Liver (tissue), 9 donors: ENCODE data around the gene RXFP3. TPM values are rescaled to one million over a fixed set of nuclear protein-coding genes. Genes with fewer than 3 reads are reported as not detected.

Source experiments
- DNase-seq: peaks from one replicate; pipeline ENCODE4 v3.0.0-alpha.2; 2017; ENCODE audit warnings: low spot score
- H3K27ac ChIP-seq, 2 donors: one replicate each; pipeline ENCODE4 v1.7.0; 2013; ENCODE audit warnings: inconsistent platforms in 2 of 2, low read length in 2 of 2, control low read depth in 1 of 2, low read depth in 1 of 2, mild to moderate bottlenecking in 1 of 2
- H3K27me3 ChIP-seq, 4 donors: one replicate each; pipeline versions ENCODE4 v1.6.1 to v1.7.0; 2013; ENCODE audit warnings: low read length in 3 of 4, inconsistent platforms in 1 of 4, mild to moderate bottlenecking in 1 of 4, moderate library complexity in 1 of 4; ENCODE audit not compliant: control insufficient read depth in 4 of 4, insufficient read depth in 4 of 4
- H3K36me3 ChIP-seq, 4 donors: one replicate each; pipeline versions ENCODE4 v1.6.1 to v1.7.0; 2013; ENCODE audit warnings: low read length in 3 of 4, mild to moderate bottlenecking in 3 of 4, low read depth in 1 of 4, moderate library complexity in 1 of 4; ENCODE audit not compliant: control insufficient read depth in 4 of 4, insufficient read depth in 3 of 4
- H3K4me1 ChIP-seq, 4 donors: one replicate each; pipeline versions ENCODE4 v1.6.1 to v1.7.0; 2013; ENCODE audit warnings: low read length in 3 of 4, mild to moderate bottlenecking in 3 of 4, moderate library complexity in 1 of 4; ENCODE audit not compliant: control insufficient read depth in 4 of 4, insufficient read depth in 4 of 4
- H3K4me3 ChIP-seq, 3 donors: one replicate each; pipeline versions ENCODE4 v1.6.1 to v1.7.0; 2013; ENCODE audit warnings: low read length in 3 of 3, control low read depth in 1 of 3, low read depth in 1 of 3, mild to moderate bottlenecking in 1 of 3
- H3K9ac ChIP-seq, 2 donors: one replicate each; pipeline ENCODE4 v1.7.0; 2013; ENCODE audit warnings: low read length in 2 of 2, mild to moderate bottlenecking in 2 of 2, moderate library complexity in 2 of 2, control low read depth in 1 of 2, low read depth in 1 of 2
- H3K9me3 ChIP-seq, 4 donors: one replicate each; pipeline versions ENCODE4 v1.6.1 to v1.7.0; 2013; ENCODE audit warnings: low read length in 3 of 4; ENCODE audit not compliant: control insufficient read depth in 4 of 4
- CTCF ChIP-seq: fragments of 150-350 bp; IDR thresholded peaks from 2 replicates; pipeline ENCODE4 v1.5.1; 2017; ENCODE audit warnings: improper control_type of control experiment, low read depth, low read length; ENCODE audit not compliant: missing input control
- EGR1 ChIP-seq, 2 donors: IDR thresholded peaks; 2 replicates each; pipeline ENCODE4 v1.6.1; 2016 to 2018; ENCODE audit warnings: antibody characterized with exemption in 2 of 2, low read depth in 2 of 2
- FOXA1 ChIP-seq: IDR thresholded peaks from 2 replicates; pipeline ENCODE4 v1.6.1; 2016; ENCODE audit warnings: antibody characterized with exemption
- FOXA2 ChIP-seq: IDR thresholded peaks from 2 replicates; pipeline ENCODE4 v1.6.1; 2016; ENCODE audit warnings: antibody characterized with exemption
- GABPA ChIP-seq, 2 donors: IDR thresholded peaks in 1 of 2; conservative IDR thresholded peaks in 1 of 2; 2 replicates each; pipeline ENCODE4 v1.6.1; 2016; ENCODE audit warnings: antibody characterized with exemption in 2 of 2, mild to moderate bottlenecking in 1 of 2, moderate library complexity in 1 of 2
- HNF4A ChIP-seq, 2 donors: conservative IDR thresholded peaks; 2 replicates each; pipeline ENCODE4 v1.6.1; 2016; ENCODE audit warnings: antibody characterized with exemption in 2 of 2, mild to moderate bottlenecking in 2 of 2
- HNF4G ChIP-seq: IDR thresholded peaks from 2 replicates; pipeline ENCODE4 v1.6.1; 2016; ENCODE audit warnings: antibody characterized with exemption
- JUND ChIP-seq, 2 donors: IDR thresholded peaks; 2 replicates each; pipeline ENCODE4 v1.6.1; 2016; ENCODE audit warnings: antibody characterized with exemption in 2 of 2
- MAX ChIP-seq: IDR thresholded peaks from 2 replicates; pipeline ENCODE4 v1.6.1; 2016; ENCODE audit warnings: antibody characterized with exemption
- NR2F2 ChIP-seq: IDR thresholded peaks from 2 replicates; pipeline ENCODE4 v1.6.1; 2016; ENCODE audit warnings: antibody characterized with exemption
- RAD21 ChIP-seq, 2 donors: IDR thresholded peaks; 2 replicates each; pipeline ENCODE4 v1.6.1; 2016; ENCODE audit warnings: antibody characterized with exemption in 2 of 2, mild to moderate bottlenecking in 2 of 2
- RXRA ChIP-seq, 2 donors: IDR thresholded peaks; 2 replicates each; pipeline ENCODE4 v1.6.1; 2017 to 2018; ENCODE audit warnings: antibody characterized with exemption in 2 of 2, mild to moderate bottlenecking in 1 of 2
- SP1 ChIP-seq: IDR thresholded peaks from 2 replicates; pipeline ENCODE4 v1.6.1; 2018; ENCODE audit warnings: antibody characterized with exemption, mild to moderate bottlenecking
- YY1 ChIP-seq: IDR thresholded peaks from 2 replicates; pipeline ENCODE4 v1.6.1; 2016; ENCODE audit warnings: antibody characterized with exemption, mild to moderate bottlenecking
- WGBS: extraction: QIAGEN DNeasy Blood & Tissue Kit; methylation state at CpG from one replicate; pipeline ENCODE4 v1.1.7; 2013; 5-methylcytosine and 5-hydroxymethylcytosine counted together
- polyA plus RNA-seq, 2 donors: library from polyadenylated mRNA; stranded (reverse) in 1 of 2; unstranded in 1 of 2; fragments of 200-250 nt in 1 of 2; fragments of >200 nt in 1 of 2; fragmentation: Nextera tagmentation in 1 of 2; extraction: Ambion mirVana in 1 of 2; gene quantifications; one replicate each; pipeline versions ENCODE4 v1.2.1 to v1.2.3, GENCODE V29; 2013 to 2015
- total RNA-seq, 2 donors: library from RNA; depleted of rRNA; stranded (reverse); fragments of >200 nt; gene quantifications; one replicate each; pipeline ENCODE4 v1.2.3, GENCODE V29; 2014
- TF ChIP-seq, protein P1 (sequence below): IDR thresholded peaks from 2 replicates; pipeline ENCODE4 v1.6.1; 2016; ENCODE audit warnings: antibody characterized with exemption, mild to moderate bottlenecking
- TF ChIP-seq, protein P2 (sequence below): IDR thresholded peaks from 2 replicates; pipeline ENCODE4 v1.6.1; 2016; ENCODE audit warnings: antibody characterized with exemption
- TF ChIP-seq, protein P3 (sequence below): IDR thresholded peaks from 2 replicates; pipeline ENCODE4 v1.6.1; 2016; ENCODE audit warnings: antibody characterized with exemption
- donor health status: healthy.
- donor health status: healthy.
- donor health status: healthy.
- donor health status: healthy.
- donor health status: healthy.

The RXFP3 gene
- total and polyA plus RNA-seq, 4 donors, result not detected

DNA sequence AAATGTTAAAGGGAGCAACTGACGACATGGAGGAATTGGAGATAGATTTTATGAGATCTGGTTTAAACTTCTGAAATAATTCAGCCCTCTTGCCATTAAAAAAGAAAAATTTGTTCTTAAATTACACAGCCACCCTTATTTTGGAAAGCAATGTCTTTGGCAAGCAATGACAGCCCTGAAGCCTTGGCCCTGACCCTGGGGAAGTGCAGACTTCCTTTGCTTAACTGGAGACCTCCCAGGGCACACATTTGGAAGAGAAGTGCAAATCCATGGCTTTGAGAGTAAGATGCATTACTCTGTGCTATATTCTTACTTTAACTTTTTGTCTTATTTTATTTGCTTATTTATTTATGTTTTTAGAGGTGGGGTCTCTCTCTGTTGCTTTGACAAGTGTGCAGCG is 22.0 kb downstream of the RXFP3 start:
- no peak overlapping the region for H3K4me3 ChIP-seq
- no peak for DNase-seq
- no peak for TF ChIP-seq SP1
- no peak for TF ChIP-seq NR2F2
- no peak for TF ChIP-seq HNF4A (conservative IDR thresholded peaks at IDR 0.05)
- TF ChIP-seq, protein P1, sequence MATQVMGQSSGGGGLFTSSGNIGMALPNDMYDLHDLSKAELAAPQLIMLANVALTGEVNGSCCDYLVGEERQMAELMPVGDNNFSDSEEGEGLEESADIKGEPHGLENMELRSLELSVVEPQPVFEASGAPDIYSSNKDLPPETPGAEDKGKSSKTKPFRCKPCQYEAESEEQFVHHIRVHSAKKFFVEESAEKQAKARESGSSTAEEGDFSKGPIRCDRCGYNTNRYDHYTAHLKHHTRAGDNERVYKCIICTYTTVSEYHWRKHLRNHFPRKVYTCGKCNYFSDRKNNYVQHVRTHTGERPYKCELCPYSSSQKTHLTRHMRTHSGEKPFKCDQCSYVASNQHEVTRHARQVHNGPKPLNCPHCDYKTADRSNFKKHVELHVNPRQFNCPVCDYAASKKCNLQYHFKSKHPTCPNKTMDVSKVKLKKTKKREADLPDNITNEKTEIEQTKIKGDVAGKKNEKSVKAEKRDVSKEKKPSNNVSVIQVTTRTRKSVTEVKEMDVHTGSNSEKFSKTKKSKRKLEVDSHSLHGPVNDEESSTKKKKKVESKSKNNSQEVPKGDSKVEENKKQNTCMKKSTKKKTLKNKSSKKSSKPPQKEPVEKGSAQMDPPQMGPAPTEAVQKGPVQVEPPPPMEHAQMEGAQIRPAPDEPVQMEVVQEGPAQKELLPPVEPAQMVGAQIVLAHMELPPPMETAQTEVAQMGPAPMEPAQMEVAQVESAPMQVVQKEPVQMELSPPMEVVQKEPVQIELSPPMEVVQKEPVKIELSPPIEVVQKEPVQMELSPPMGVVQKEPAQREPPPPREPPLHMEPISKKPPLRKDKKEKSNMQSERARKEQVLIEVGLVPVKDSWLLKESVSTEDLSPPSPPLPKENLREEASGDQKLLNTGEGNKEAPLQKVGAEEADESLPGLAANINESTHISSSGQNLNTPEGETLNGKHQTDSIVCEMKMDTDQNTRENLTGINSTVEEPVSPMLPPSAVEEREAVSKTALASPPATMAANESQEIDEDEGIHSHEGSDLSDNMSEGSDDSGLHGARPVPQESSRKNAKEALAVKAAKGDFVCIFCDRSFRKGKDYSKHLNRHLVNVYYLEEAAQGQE, result no peak
- TF ChIP-seq, protein P2, sequence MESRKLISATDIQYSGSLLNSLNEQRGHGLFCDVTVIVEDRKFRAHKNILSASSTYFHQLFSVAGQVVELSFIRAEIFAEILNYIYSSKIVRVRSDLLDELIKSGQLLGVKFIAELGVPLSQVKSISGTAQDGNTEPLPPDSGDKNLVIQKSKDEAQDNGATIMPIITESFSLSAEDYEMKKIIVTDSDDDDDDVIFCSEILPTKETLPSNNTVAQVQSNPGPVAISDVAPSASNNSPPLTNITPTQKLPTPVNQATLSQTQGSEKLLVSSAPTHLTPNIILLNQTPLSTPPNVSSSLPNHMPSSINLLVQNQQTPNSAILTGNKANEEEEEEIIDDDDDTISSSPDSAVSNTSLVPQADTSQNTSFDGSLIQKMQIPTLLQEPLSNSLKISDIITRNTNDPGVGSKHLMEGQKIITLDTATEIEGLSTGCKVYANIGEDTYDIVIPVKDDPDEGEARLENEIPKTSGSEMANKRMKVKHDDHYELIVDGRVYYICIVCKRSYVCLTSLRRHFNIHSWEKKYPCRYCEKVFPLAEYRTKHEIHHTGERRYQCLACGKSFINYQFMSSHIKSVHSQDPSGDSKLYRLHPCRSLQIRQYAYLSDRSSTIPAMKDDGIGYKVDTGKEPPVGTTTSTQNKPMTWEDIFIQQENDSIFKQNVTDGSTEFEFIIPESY, result no peak
- no peak for TF ChIP-seq MAX
- TF ChIP-seq RAD21 (IDR thresholded peaks at IDR 0.05), result no peak
- no peak for TF ChIP-seq EGR1 (IDR thresholded peaks at IDR 0.05; ENCODE audit: low read depth in 2 of 2)
- no peak for TF ChIP-seq FOXA2
- no peak for TF ChIP-seq JUND (IDR thresholded peaks at IDR 0.05)
- TF ChIP-seq GABPA (IDR thresholded peaks at IDR 0.05 in 1 of 2, conservative IDR thresholded peaks at IDR 0.05 in 1 of 2), result no peak
- TF ChIP-seq, protein P3, sequence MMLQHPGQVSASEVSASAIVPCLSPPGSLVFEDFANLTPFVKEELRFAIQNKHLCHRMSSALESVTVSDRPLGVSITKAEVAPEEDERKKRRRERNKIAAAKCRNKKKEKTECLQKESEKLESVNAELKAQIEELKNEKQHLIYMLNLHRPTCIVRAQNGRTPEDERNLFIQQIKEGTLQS, result no peak
- TF ChIP-seq FOXA1, result no peak
- TF ChIP-seq HNF4G, result no peak
- no peak for TF ChIP-seq CTCF
- no peak for TF ChIP-seq YY1
- TF ChIP-seq RXRA (IDR thresholded peaks at IDR 0.05), result no peak

More for the DNA sequence above, 22.0 kb downstream of the RXFP3 start:
- no peaks in the 10 kb centered on the region for H3K36me3 ChIP-seq
- peaks cover 0 to 4% (median under 1%) of the 10 kb centered on the region in 4 donors for H3K9me3 ChIP-seq
- H3K4me1 ChIP-seq, result no peaks in the 10 kb centered on the region
- no peak overlapping the region for H3K9ac ChIP-seq
- H3K27me3 ChIP-seq, result no peaks in the 10 kb centered on the region
- no peak overlapping the region for H3K27ac ChIP-seq
- 83% methylated on average over 2 of the region's 2 CpGs for WGBS
